GM23338 (cell line): ENCODE data around the gene PPP1R10. TPM values are rescaled to one million over a fixed set of nuclear protein-coding genes. Genes with fewer than 3 reads are reported as not detected.

ENCODE experiments used
- ATAC-seq: fragments of 200-7000 bp; cut with Tn5 transposase; 3 replicates; pipeline ENCODE4 v1.9.1; 2020
- DNase-seq: peaks from one replicate; pipeline ENCODE4 v3.0.0-alpha.2; 2015; ENCODE audit warnings: low spot score
- H2AFZ ChIP-seq: fragments of 200-600 bp; sonication (generic); 2 replicates; pipeline ENCODE4 v1.8.0; 2016; ENCODE audit warnings: antibody characterized with exemption, mild to moderate bottlenecking, moderate library complexity
- H3F3A ChIP-seq: fragments of 200-600 bp; sonication (generic); replicated peaks from 2 replicates; pipeline ENCODE4 v1.8.0; 2017; ENCODE audit warnings: antibody characterized with exemption, mixed run types, low read depth
- H3K27ac ChIP-seq: fragments of 200-600 bp; sonication (generic); 2 replicates; pipeline ENCODE4 v1.6.1; 2016; ENCODE audit warnings: low read depth
- H3K27me3 ChIP-seq: fragments of 200-600 bp; sonication (generic); 2 replicates; pipeline ENCODE4 v1.8.0; 2016; ENCODE audit warnings: mild to moderate bottlenecking, mixed run types, moderate library complexity; ENCODE audit not compliant: insufficient read depth
- H3K36me3 ChIP-seq: fragments of 200-600 bp; sonication (generic); 2 replicates; pipeline ENCODE4 v1.8.0; 2016; ENCODE audit warnings: mild to moderate bottlenecking; ENCODE audit not compliant: insufficient read depth
- H3K4me1 ChIP-seq: fragments of 200-600 bp; sonication (generic); 2 replicates; pipeline ENCODE4 v1.8.0; 2016; ENCODE audit warnings: mild to moderate bottlenecking, moderate library complexity; ENCODE audit not compliant: insufficient read depth
- H3K4me2 ChIP-seq: fragments of 200-600 bp; sonication (generic); 2 replicates; pipeline ENCODE4 v1.7.1; 2017; ENCODE audit warnings: mixed run types
- H3K4me3 ChIP-seq: fragments of 200-600 bp; sonication (generic); 2 replicates; pipeline ENCODE4 v1.6.1; 2016; ENCODE audit warnings: mixed run types
- H3K79me2 ChIP-seq: fragments of 200-600 bp; sonication (generic); replicated peaks from 2 replicates; pipeline ENCODE4 v1.8.0; 2017; ENCODE audit warnings: mild to moderate bottlenecking; ENCODE audit not compliant: insufficient read depth
- H3K9me2 ChIP-seq: fragments of 200-600 bp; sonication (generic); 2 replicates; pipeline ENCODE4 v1.8.0; 2017; ENCODE audit not compliant: insufficient read depth
- H4K20me1 ChIP-seq: fragments of 200-600 bp; sonication (generic); replicated peaks from 2 replicates; pipeline ENCODE4 v1.8.0; 2017; ENCODE audit warnings: mild to moderate bottlenecking; ENCODE audit not compliant: insufficient read depth
- H3K27ac Mint-ChIP-seq: 2 replicates; pipeline ENCODE4 v1.8.0; 2020; ENCODE audit warnings: inconsistent platforms, mild to moderate bottlenecking, moderate library complexity, mixed read lengths
- H3K27me3 Mint-ChIP-seq: 3 replicates; pipeline ENCODE4 v1.8.0; 2022; ENCODE audit warnings: low read depth, mild to moderate bottlenecking, moderate library complexity, mixed read lengths, inconsistent platforms; ENCODE audit not compliant: insufficient read depth, poor library complexity
- H3K36me3 Mint-ChIP-seq: 3 replicates; pipeline ENCODE4 v1.8.0; 2021; ENCODE audit warnings: low read depth, mild to moderate bottlenecking, inconsistent platforms, moderate library complexity, mixed read lengths
- H3K4me1 Mint-ChIP-seq: 3 replicates; pipeline ENCODE4 v1.8.0; 2020; ENCODE audit warnings: mild to moderate bottlenecking, inconsistent platforms, mixed read lengths
- H3K4me3 Mint-ChIP-seq: 3 replicates; pipeline ENCODE4 v1.8.0; 2021; ENCODE audit warnings: moderate library complexity, mild to moderate bottlenecking, inconsistent platforms, mixed read lengths
- H3K9me3 Mint-ChIP-seq: 3 replicates; pipeline ENCODE4 v1.8.0; 2020; ENCODE audit warnings: moderate library complexity, mild to moderate bottlenecking, inconsistent platforms, mixed read lengths
- ETS1 ChIP-seq: IDR thresholded peaks from 2 replicates; pipeline ENCODE4 v1.6.1; 2016; ENCODE audit warnings: antibody characterized with exemption
- EZH2 ChIP-seq: fragments of 200-600 bp; sonication (generic); IDR thresholded peaks from one replicate; pipeline ENCODE4 v1.8.0; 2017; ENCODE audit warnings: antibody characterized with exemption, mild to moderate bottlenecking, low read depth; ENCODE audit not compliant: unreplicated experiment
- EZH2phosphoT487 ChIP-seq: fragments of 200-600 bp; sonication (generic); IDR thresholded peaks from one replicate; pipeline ENCODE4 v1.8.1; 2018; ENCODE audit warnings: antibody characterized with exemption; ENCODE audit not compliant: unreplicated experiment
- JUNB ChIP-seq: IDR thresholded peaks from one replicate; pipeline ENCODE4 v1.6.1; 2016; ENCODE audit warnings: antibody characterized with exemption; ENCODE audit not compliant: unreplicated experiment
- NANOG ChIP-seq: IDR thresholded peaks from 2 replicates; pipeline ENCODE4 v1.6.1; 2016; ENCODE audit warnings: antibody characterized with exemption, borderline replicate concordance
- POLR2AphosphoS5 ChIP-seq: IDR thresholded peaks from 2 replicates; pipeline ENCODE4 v1.6.1; 2016; ENCODE audit warnings: antibody characterized with exemption, low read depth
- REST ChIP-seq: IDR thresholded peaks from one replicate; pipeline ENCODE4 v1.6.1; 2018; ENCODE audit warnings: antibody characterized with exemption; ENCODE audit not compliant: unreplicated experiment
- STAT1 ChIP-seq: IDR thresholded peaks from one replicate; pipeline ENCODE4 v1.6.1; 2016; ENCODE audit warnings: antibody characterized with exemption; ENCODE audit not compliant: unreplicated experiment
- ZNF331 ChIP-seq: fragments of 250-450 bp; sonication (Bioruptor Pico); IDR thresholded peaks from 2 replicates; pipeline ENCODE4 v1.5.0; 2020; ENCODE audit warnings: low read depth, mild to moderate bottlenecking, moderate library complexity
- polyA plus RNA-seq: library from polyadenylated mRNA; unstranded; fragments of >200 nt; fragmentation: Nextera tagmentation; extraction: Ambion mirVana; gene quantifications from 2 replicates; pipeline ENCODE4 v1.2.1, GENCODE V29; 2016
- total RNA-seq: library from RNA; depleted of rRNA; stranded (reverse); fragments of >200 nt; shearing (Covaris generic); gene quantifications from 2 replicates; pipeline ENCODE4 v1.2.3, GENCODE V29; 2014
- TF ChIP-seq, protein P1 (sequence below): fragments of 250-450 bp; sonication (Bioruptor Pico); IDR thresholded peaks from 2 replicates; pipeline ENCODE4 v1.5.0; 2020; ENCODE audit warnings: mild to moderate bottlenecking, moderate library complexity
- TF ChIP-seq, protein P2 (sequence below), 2 experiments: fragments of 200-600 bp in 1 of 2; sonication (generic) in 1 of 2; conservative IDR thresholded peaks; 2 replicates each; pipeline versions ENCODE4 v1.5.1 to v1.6.1; 2016 to 2017; ENCODE audit warnings: antibody characterized with exemption in 2 of 2, low read depth in 2 of 2, mild to moderate bottlenecking in 2 of 2, moderate library complexity in 1 of 2

Gene PPP1R10
- total and polyA plus RNA-seq, 2 experiments from 2014 or later, result 41.3 to 42.9 TPM

GRCh38 chr6:30656513-30656912, 39.5 kb upstream of the PPP1R10 start (continued):
- TF ChIP-seq ETS1 (no peak), POLR2AphosphoS5 (no peak)

- H3F3A ChIP-seq, result peaks cover 7% of the 10 kb centered on the region; the same call in 1 of the 2 replicates
- no peak overlapping the region for H2AFZ ChIP-seq
- no peak for DNase-seq
- H3K4me2 ChIP-seq, result no peak overlapping the region
- no peaks in the 10 kb centered on the region for H3K4me1 Mint-ChIP-seq
- no peaks in the 10 kb centered on the region for H3K9me3 Mint-ChIP-seq
- H3K36me3 Mint-ChIP-seq, result peaks cover 83% of the 10 kb centered on the region
- ATAC-seq, result no peak
- no peaks in the 10 kb centered on the region for H3K79me2 ChIP-seq
- H3K27me3 Mint-ChIP-seq, result peaks cover 9% of the 10 kb centered on the region
- no peak for TF ChIP-seq STAT1
- no peak for TF ChIP-seq REST
- no peak for TF ChIP-seq ZNF331 (CRISPR knock-in tag)
- TF ChIP-seq, protein P1, sequence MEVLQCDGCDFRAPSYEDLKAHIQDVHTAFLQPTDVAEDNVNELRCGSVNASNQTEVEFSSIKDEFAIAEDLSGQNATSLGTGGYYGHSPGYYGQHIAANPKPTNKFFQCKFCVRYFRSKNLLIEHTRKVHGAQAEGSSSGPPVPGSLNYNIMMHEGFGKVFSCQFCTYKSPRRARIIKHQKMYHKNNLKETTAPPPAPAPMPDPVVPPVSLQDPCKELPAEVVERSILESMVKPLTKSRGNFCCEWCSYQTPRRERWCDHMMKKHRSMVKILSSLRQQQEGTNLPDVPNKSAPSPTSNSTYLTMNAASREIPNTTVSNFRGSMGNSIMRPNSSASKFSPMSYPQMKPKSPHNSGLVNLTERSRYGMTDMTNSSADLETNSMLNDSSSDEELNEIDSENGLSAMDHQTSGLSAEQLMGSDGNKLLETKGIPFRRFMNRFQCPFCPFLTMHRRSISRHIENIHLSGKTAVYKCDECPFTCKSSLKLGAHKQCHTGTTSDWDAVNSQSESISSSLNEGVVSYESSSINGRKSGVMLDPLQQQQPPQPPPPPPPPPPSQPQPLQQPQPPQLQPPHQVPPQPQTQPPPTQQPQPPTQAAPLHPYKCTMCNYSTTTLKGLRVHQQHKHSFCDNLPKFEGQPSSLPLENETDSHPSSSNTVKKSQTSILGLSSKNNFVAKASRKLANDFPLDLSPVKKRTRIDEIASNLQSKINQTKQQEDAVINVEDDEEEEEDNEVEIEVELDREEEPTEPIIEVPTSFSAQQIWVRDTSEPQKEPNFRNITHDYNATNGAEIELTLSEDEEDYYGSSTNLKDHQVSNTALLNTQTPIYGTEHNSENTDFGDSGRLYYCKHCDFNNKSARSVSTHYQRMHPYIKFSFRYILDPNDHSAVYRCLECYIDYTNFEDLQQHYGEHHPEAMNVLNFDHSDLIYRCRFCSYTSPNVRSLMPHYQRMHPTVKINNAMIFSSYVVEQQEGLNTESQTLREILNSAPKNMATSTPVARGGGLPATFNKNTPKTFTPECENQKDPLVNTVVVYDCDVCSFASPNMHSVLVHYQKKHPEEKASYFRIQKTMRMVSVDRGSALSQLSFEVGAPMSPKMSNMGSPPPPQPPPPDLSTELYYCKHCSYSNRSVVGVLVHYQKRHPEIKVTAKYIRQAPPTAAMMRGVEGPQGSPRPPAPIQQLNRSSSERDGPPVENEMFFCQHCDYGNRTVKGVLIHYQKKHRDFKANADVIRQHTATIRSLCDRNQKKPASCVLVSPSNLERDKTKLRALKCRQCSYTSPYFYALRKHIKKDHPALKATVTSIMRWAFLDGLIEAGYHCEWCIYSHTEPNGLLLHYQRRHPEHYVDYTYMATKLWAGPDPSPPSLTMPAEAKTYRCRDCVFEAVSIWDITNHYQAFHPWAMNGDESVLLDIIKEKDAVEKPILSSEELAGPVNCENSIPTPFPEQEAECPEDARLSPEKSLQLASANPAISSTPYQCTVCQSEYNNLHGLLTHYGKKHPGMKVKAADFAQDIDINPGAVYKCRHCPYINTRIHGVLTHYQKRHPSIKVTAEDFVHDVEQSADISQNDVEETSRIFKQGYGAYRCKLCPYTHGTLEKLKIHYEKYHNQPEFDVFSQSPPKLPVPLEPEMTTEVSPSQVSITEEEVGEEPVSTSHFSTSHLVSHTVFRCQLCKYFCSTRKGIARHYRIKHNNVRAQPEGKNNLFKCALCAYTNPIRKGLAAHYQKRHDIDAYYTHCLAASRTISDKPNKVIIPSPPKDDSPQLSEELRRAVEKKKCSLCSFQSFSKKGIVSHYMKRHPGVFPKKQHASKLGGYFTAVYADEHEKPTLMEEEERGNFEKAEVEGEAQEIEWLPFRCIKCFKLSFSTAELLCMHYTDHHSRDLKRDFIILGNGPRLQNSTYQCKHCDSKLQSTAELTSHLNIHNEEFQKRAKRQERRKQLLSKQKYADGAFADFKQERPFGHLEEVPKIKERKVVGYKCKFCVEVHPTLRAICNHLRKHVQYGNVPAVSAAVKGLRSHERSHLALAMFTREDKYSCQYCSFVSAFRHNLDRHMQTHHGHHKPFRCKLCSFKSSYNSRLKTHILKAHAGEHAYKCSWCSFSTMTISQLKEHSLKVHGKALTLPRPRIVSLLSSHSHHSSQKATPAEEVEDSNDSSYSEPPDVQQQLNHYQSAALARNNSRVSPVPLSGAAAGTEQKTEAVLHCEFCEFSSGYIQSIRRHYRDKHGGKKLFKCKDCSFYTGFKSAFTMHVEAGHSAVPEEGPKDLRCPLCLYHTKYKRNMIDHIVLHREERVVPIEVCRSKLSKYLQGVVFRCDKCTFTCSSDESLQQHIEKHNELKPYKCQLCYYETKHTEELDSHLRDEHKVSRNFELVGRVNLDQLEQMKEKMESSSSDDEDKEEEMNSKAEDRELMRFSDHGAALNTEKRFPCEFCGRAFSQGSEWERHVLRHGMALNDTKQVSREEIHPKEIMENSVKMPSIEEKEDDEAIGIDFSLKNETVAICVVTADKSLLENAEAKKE, result no peak
- TF ChIP-seq, protein P2, sequence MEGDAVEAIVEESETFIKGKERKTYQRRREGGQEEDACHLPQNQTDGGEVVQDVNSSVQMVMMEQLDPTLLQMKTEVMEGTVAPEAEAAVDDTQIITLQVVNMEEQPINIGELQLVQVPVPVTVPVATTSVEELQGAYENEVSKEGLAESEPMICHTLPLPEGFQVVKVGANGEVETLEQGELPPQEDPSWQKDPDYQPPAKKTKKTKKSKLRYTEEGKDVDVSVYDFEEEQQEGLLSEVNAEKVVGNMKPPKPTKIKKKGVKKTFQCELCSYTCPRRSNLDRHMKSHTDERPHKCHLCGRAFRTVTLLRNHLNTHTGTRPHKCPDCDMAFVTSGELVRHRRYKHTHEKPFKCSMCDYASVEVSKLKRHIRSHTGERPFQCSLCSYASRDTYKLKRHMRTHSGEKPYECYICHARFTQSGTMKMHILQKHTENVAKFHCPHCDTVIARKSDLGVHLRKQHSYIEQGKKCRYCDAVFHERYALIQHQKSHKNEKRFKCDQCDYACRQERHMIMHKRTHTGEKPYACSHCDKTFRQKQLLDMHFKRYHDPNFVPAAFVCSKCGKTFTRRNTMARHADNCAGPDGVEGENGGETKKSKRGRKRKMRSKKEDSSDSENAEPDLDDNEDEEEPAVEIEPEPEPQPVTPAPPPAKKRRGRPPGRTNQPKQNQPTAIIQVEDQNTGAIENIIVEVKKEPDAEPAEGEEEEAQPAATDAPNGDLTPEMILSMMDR (conservative IDR thresholded peaks at IDR 0.05; ENCODE audit: low read depth in 2 of 2), result no peak
- no peak for TF ChIP-seq JUNB
- TF ChIP-seq ETS1, result no peak
- no peak for TF ChIP-seq NANOG
- no peak for TF ChIP-seq EZH2
- TF ChIP-seq POLR2AphosphoS5, result no peak
- no peak for TF ChIP-seq EZH2phosphoT487
- H4K20me1 ChIP-seq, result peaks cover 3% of the 10 kb centered on the region; the same call in 1 of the 2 replicates
- H3K36me3 ChIP-seq, result peaks cover 25% of the 10 kb centered on the region
- H3K9me2 ChIP-seq, result no peaks in the 10 kb centered on the region
- no peak overlapping the region for H3K27ac Mint-ChIP-seq
- H3K27ac ChIP-seq, result no peak overlapping the region
- no peak overlapping the region; the same call in 2 of the 3 replicates for H3K4me3 Mint-ChIP-seq
- no peaks in the 10 kb centered on the region for H3K27me3 ChIP-seq
- no peak overlapping the region for H3K4me3 ChIP-seq
- no peaks in the 10 kb centered on the region for H3K4me1 ChIP-seq
Observed at GRCh38 chr6:30655743-30656094, 38.7 kb upstream of the PPP1R10 start.
